ENCODE measurements around the gene METRNL. TPM values are rescaled to one million over a fixed set of nuclear protein-coding genes. Genes with fewer than 3 reads are reported as not detected.
"Not testable (repeated sequence)": the region's sequence is repeated elsewhere in the genome, so short reads cannot be mapped to it uniquely, and the experiment has no call there.

Gene METRNL
- total and polyA plus RNA-seq, 2 experiments from 2014 or later, result 30.0 to 44.1 TPM

DNA sequence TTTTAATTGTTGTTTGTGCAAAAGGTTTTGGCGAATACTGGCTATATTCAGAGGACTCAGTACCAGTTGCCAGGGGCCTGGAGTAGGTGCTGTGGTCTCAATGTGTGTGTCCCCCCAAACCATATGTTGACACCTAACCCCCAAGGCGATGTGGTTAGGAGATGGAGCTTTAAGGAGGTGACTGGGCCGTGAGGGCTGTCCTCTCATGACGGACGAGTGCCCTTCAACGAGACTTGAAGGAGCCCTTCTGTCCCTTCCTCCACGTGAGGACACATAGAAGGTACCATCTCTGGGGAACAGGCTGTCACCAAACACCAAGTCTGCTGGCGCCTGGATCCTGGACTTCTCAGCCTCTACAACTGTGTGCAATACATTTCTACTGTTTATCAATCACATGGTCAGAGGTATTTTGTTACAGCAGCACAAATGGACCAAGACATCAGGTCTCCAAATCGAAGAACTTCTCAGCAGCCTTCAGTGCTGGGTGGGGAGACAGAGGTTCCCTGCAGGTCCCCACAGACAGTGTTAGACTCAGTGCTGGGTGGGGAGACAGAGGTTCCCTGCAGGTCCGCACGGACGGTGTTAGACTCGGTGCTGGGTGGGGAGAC lies 24.8 kb upstream of the METRNL start:
- H3K27ac ChIP-seq, result no peak overlapping the region
- peaks cover 8% of the 10 kb centered on the region for H3K4me1 ChIP-seq (ENCODE audit: low read depth)
- DNase-seq (ENCODE audit: low read depth in 1 of 2, low spot score in 1 of 2), result no peak
- no peaks in the 10 kb centered on the region for H3K27me3 ChIP-seq
- TF ChIP-seq, protein P1, sequence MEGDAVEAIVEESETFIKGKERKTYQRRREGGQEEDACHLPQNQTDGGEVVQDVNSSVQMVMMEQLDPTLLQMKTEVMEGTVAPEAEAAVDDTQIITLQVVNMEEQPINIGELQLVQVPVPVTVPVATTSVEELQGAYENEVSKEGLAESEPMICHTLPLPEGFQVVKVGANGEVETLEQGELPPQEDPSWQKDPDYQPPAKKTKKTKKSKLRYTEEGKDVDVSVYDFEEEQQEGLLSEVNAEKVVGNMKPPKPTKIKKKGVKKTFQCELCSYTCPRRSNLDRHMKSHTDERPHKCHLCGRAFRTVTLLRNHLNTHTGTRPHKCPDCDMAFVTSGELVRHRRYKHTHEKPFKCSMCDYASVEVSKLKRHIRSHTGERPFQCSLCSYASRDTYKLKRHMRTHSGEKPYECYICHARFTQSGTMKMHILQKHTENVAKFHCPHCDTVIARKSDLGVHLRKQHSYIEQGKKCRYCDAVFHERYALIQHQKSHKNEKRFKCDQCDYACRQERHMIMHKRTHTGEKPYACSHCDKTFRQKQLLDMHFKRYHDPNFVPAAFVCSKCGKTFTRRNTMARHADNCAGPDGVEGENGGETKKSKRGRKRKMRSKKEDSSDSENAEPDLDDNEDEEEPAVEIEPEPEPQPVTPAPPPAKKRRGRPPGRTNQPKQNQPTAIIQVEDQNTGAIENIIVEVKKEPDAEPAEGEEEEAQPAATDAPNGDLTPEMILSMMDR (IDR thresholded peaks at IDR 0.05; ENCODE audit: low read depth, low read length), result no peak
- H3K36me3 ChIP-seq, result no peaks in the 10 kb centered on the region
- H3K4me3 ChIP-seq, result no peak overlapping the region
- H3K9me3 ChIP-seq (ENCODE audit: low read depth), result no peaks in the 10 kb centered on the region

DNA sequence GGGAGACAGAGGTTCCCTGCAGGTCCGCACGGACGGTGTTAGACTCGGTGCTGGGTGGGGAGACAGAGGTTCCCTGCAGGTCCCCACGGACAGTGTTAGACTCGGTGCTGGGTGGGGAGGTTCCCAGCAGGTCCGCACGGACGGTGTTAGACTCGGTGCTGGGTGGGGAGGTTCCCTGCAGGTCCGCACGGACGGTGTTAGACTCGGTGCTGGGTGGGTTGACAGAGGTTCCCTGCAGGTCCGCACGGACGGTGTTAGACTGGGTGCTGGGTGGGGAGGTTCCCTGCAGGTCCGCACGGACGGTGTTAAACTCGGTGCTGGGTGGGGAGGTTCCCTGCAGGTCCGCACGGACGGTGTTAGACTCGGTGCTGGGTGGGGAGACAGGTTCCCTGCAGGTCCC lies 24.2 kb upstream of the METRNL start:
- not testable (repeated sequence) for H3K4me1 ChIP-seq (ENCODE audit: low read depth); H3K36me3 ChIP-seq; DNase-seq (ENCODE audit: low read depth in 1 of 2, low spot score in 1 of 2); H3K27ac ChIP-seq; H3K27me3 ChIP-seq; H3K4me3 ChIP-seq; H3K9me3 ChIP-seq (ENCODE audit: low read depth)

DNA sequence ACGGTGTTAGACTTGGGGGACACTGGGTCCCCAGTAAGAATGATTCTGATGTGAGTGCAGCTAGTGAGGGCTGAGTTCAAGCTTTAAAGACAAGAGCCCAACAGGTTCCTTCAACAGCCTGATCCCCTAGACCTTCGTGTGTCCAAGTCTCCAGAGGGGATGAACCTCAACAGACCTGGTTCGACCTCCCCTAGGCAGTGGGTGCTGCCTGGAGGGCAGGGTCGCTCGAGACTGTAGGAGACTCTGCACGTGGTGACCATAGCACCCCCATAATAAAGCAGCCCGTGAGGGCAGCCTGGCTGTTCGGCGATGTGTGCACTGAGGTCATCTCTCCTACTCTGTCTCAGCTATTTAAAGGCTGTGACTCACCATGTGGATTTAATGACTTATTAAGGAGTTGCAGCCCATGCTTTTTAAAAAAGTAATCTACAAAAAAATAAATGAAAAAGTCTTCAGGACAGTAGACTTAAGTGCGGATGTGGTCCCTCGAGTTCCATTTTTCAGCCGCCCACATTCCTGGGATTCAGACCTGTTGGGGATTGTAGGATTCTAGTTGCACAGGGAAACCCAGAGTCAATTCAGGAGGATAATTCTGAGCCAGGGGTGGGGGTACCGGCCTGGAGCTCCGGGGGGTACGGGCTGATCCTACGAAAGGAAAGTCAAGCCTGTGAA lies 23.4 kb upstream of the METRNL start:
- peak in 1 of 2 donors; percentile 62 for DNase-seq (ENCODE audit: low read depth in 1 of 2, low spot score in 1 of 2)

DNA sequence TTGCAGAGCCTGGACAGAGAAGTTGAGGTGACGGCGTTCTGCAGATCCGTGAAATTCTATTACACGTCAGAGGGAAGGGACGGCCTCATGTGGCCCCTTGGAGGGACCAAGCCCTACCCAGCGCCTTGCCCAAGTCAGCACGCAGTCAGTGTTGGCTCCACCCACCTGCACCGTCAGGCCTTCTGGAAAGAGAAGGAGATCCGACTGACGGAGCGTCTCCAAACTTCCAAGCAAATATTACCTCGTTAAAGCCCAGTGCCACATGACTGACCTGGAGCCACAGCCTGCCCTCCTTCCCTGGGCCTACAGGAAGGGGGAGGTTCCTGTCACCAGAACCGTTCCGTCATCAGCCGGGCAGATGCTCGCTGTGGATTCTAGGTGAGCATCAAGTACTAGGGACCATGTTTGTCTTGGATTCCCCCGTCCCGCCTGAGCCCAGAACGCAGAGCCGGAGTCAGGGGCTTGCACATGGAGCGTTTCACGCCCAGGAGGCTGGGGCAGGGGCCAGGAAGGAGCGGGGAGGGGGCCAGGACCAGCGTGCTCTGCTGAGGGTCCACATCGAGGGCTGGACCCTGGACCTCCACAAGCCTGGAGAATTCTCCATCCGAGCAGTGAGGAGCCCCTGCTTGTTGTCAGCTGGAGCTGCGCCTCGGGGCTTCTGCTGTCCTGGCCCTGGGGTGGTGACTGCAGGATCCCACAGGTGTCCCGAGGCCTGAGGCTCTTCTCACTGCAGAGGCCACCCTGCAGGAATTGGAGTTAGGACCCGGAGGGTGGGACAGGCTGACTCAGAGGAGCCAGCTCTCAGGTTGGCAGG lies 22.6 kb upstream of the METRNL start:
- H3K4me3 ChIP-seq, result no peak overlapping the region
- H3K9me3 ChIP-seq (ENCODE audit: low read depth), result no peaks in the 10 kb centered on the region
- no peak overlapping the region for H3K27ac ChIP-seq
- DNase-seq (ENCODE audit: low read depth in 1 of 2, low spot score in 1 of 2), result no peak
- TF ChIP-seq, protein P1 (IDR thresholded peaks at IDR 0.05; ENCODE audit: low read depth, low read length), result no peak
- H3K4me1 ChIP-seq (ENCODE audit: low read depth), result peaks cover 8% of the 10 kb centered on the region
- H3K36me3 ChIP-seq, result no peaks in the 10 kb centered on the region
- H3K27me3 ChIP-seq, result no peaks in the 10 kb centered on the region

More for the DNA sequence above, 23.4 kb upstream of the METRNL start:
- TF ChIP-seq, protein P1 (IDR thresholded peaks at IDR 0.05; ENCODE audit: low read depth, low read length), result no peak
- H3K27me3 ChIP-seq, result no peaks in the 10 kb centered on the region
- no peaks in the 10 kb centered on the region for H3K36me3 ChIP-seq
- H3K4me3 ChIP-seq, result no peak overlapping the region
- H3K4me1 ChIP-seq (ENCODE audit: low read depth), result peaks cover 8% of the 10 kb centered on the region
- no peaks in the 10 kb centered on the region for H3K9me3 ChIP-seq (ENCODE audit: low read depth)
- H3K27ac ChIP-seq, result no peak overlapping the region

DNA sequence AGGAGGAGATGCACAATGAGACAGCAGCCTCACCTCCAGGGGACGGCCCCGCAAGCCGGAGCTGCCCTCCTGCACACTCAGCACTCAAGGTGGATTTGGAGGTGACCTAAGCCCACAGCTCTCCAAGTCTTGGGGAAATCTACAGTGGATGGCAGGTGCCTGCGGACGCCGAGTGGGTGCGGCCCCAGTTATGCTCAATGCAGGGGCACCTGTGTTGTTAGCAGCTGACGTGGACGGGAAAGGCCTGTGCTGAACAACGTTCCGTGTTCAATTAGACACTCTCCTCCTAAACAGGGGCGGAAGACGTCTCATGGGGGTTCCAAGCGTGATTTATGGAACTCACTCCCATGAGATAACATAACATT lies 22.0 kb upstream of the METRNL start:
- DNase-seq (ENCODE audit: low read depth in 1 of 2, low spot score in 1 of 2), result no peak
- no peaks in the 10 kb centered on the region for H3K36me3 ChIP-seq
- no peak overlapping the region for H3K4me3 ChIP-seq
- peaks cover 8% of the 10 kb centered on the region for H3K4me1 ChIP-seq (ENCODE audit: low read depth)
- TF ChIP-seq, protein P1 (IDR thresholded peaks at IDR 0.05; ENCODE audit: low read depth, low read length), result no peak
- no peak overlapping the region for H3K27ac ChIP-seq
- H3K27me3 ChIP-seq, result no peaks in the 10 kb centered on the region
- no peaks in the 10 kb centered on the region for H3K9me3 ChIP-seq (ENCODE audit: low read depth)

All from cardiac muscle cell (in vitro differentiated cells and primary cell).